Kidney capillary endothelial cell (primary cell): ENCODE results near the gene COX4I1.

Experiments used
- DNase-seq: peaks from one replicate; pipeline ENCODE4 v3.0.0-alpha.2; 2018; ENCODE audit warnings: low spot score

Gene COX4I1

GRCh38 chr16:85842435-85842834, 42.9 kb downstream of the COX4I1 start:
- no peak for DNase-seq

GRCh38 chr16:85842848-85843247, 43.4 kb downstream of the COX4I1 start:
- DNase-seq: no peak

- DNase-seq: no peak
These were observed 44.1 kb downstream of the COX4I1 start for GRCh38 chr16:85843471-85844168.

GRCh38 chr16:85844169-85844481, 44.6 kb downstream of the COX4I1 start:
- DNase-seq: no peak

- DNase-seq: no peak
These were observed 45.3 kb downstream of the COX4I1 start for GRCh38 chr16:85844786-85845185.

GRCh38 chr16:85845266-85845665, 45.8 kb downstream of the COX4I1 start:
- no peak for DNase-seq

GRCh38 chr16:85846461-85846860, 47.0 kb downstream of the COX4I1 start:
- DNase-seq: no peak

- no peak for DNase-seq
These were observed 47.5 kb downstream of the COX4I1 start for GRCh38 chr16:85847036-85847435.

- no peak for DNase-seq
These were observed 48.4 kb downstream of the COX4I1 start for GRCh38 chr16:85847681-85848601.

GRCh38 chr16:85848986-85849385, 49.5 kb downstream of the COX4I1 start:
- DNase-seq: no peak

- DNase-seq: no peak
These were observed 49.9 kb downstream of the COX4I1 start for GRCh38 chr16:85849388-85849787.

- DNase-seq: no peak
These were observed 50.9 kb downstream of the COX4I1 start for GRCh38 chr16:85850344-85850880.

GRCh38 chr16:85851034-85851785, 51.7 kb downstream of the COX4I1 start:
- DNase-seq: no peak

GRCh38 chr16:85853547-85854545, 54.4 kb downstream of the COX4I1 start:
- no peak for DNase-seq

GRCh38 chr16:85854935-85855334, 55.4 kb downstream of the COX4I1 start:
- no peak for DNase-seq

- no peak for DNase-seq
These were observed 56.6 kb downstream of the COX4I1 start for GRCh38 chr16:85856079-85856478.

- DNase-seq: no peak
These were observed 57.1 kb downstream of the COX4I1 start for GRCh38 chr16:85856585-85856984.
